Liver (tissue), 9 donors: Measurements from ENCODE around the gene ETF1. TPM values are rescaled to one million over a fixed set of nuclear protein-coding genes. Genes with fewer than 3 reads are reported as not detected.

ENCODE experiments used
- DNase-seq: peaks from one replicate; pipeline ENCODE4 v3.0.0-alpha.2; 2017; ENCODE audit warnings: low spot score
- H3K27ac ChIP-seq, 2 donors: one replicate each; pipeline ENCODE4 v1.7.0; 2013; ENCODE audit warnings: inconsistent platforms in 2 of 2, low read length in 2 of 2, control low read depth in 1 of 2, low read depth in 1 of 2, mild to moderate bottlenecking in 1 of 2
- H3K27me3 ChIP-seq, 4 donors: one replicate each; pipeline versions ENCODE4 v1.6.1 to v1.7.0; 2013; ENCODE audit warnings: low read length in 3 of 4, inconsistent platforms in 1 of 4, mild to moderate bottlenecking in 1 of 4, moderate library complexity in 1 of 4; ENCODE audit not compliant: control insufficient read depth in 4 of 4, insufficient read depth in 4 of 4
- H3K36me3 ChIP-seq, 4 donors: one replicate each; pipeline versions ENCODE4 v1.6.1 to v1.7.0; 2013; ENCODE audit warnings: low read length in 3 of 4, mild to moderate bottlenecking in 3 of 4, low read depth in 1 of 4, moderate library complexity in 1 of 4; ENCODE audit not compliant: control insufficient read depth in 4 of 4, insufficient read depth in 3 of 4
- H3K4me1 ChIP-seq, 4 donors: one replicate each; pipeline versions ENCODE4 v1.6.1 to v1.7.0; 2013; ENCODE audit warnings: low read length in 3 of 4, mild to moderate bottlenecking in 3 of 4, moderate library complexity in 1 of 4; ENCODE audit not compliant: control insufficient read depth in 4 of 4, insufficient read depth in 4 of 4
- H3K4me3 ChIP-seq, 3 donors: one replicate each; pipeline versions ENCODE4 v1.6.1 to v1.7.0; 2013; ENCODE audit warnings: low read length in 3 of 3, control low read depth in 1 of 3, low read depth in 1 of 3, mild to moderate bottlenecking in 1 of 3
- H3K9ac ChIP-seq, 2 donors: one replicate each; pipeline ENCODE4 v1.7.0; 2013; ENCODE audit warnings: low read length in 2 of 2, mild to moderate bottlenecking in 2 of 2, moderate library complexity in 2 of 2, control low read depth in 1 of 2, low read depth in 1 of 2
- H3K9me3 ChIP-seq, 4 donors: one replicate each; pipeline versions ENCODE4 v1.6.1 to v1.7.0; 2013; ENCODE audit warnings: low read length in 3 of 4; ENCODE audit not compliant: control insufficient read depth in 4 of 4
- EGR1 ChIP-seq, 2 donors: IDR thresholded peaks; 2 replicates each; pipeline ENCODE4 v1.6.1; 2016 to 2018; ENCODE audit warnings: antibody characterized with exemption in 2 of 2, low read depth in 2 of 2
- FOXA1 ChIP-seq: IDR thresholded peaks from 2 replicates; pipeline ENCODE4 v1.6.1; 2016; ENCODE audit warnings: antibody characterized with exemption
- FOXA2 ChIP-seq: IDR thresholded peaks from 2 replicates; pipeline ENCODE4 v1.6.1; 2016; ENCODE audit warnings: antibody characterized with exemption
- GABPA ChIP-seq, 2 donors: IDR thresholded peaks in 1 of 2; conservative IDR thresholded peaks in 1 of 2; 2 replicates each; pipeline ENCODE4 v1.6.1; 2016; ENCODE audit warnings: antibody characterized with exemption in 2 of 2, mild to moderate bottlenecking in 1 of 2, moderate library complexity in 1 of 2
- HNF4A ChIP-seq, 2 donors: conservative IDR thresholded peaks; 2 replicates each; pipeline ENCODE4 v1.6.1; 2016; ENCODE audit warnings: antibody characterized with exemption in 2 of 2, mild to moderate bottlenecking in 2 of 2
- HNF4G ChIP-seq: IDR thresholded peaks from 2 replicates; pipeline ENCODE4 v1.6.1; 2016; ENCODE audit warnings: antibody characterized with exemption
- JUND ChIP-seq, 2 donors: IDR thresholded peaks; 2 replicates each; pipeline ENCODE4 v1.6.1; 2016; ENCODE audit warnings: antibody characterized with exemption in 2 of 2
- NR2F2 ChIP-seq: IDR thresholded peaks from 2 replicates; pipeline ENCODE4 v1.6.1; 2016; ENCODE audit warnings: antibody characterized with exemption
- RAD21 ChIP-seq, 2 donors: IDR thresholded peaks; 2 replicates each; pipeline ENCODE4 v1.6.1; 2016; ENCODE audit warnings: antibody characterized with exemption in 2 of 2, mild to moderate bottlenecking in 2 of 2
- RXRA ChIP-seq, 2 donors: IDR thresholded peaks; 2 replicates each; pipeline ENCODE4 v1.6.1; 2017 to 2018; ENCODE audit warnings: antibody characterized with exemption in 2 of 2, mild to moderate bottlenecking in 1 of 2
- SP1 ChIP-seq: IDR thresholded peaks from 2 replicates; pipeline ENCODE4 v1.6.1; 2018; ENCODE audit warnings: antibody characterized with exemption, mild to moderate bottlenecking
- TAF1 ChIP-seq: conservative IDR thresholded peaks from 2 replicates; pipeline ENCODE4 v1.6.1; 2016; ENCODE audit warnings: antibody characterized with exemption, mild to moderate bottlenecking
- YY1 ChIP-seq: IDR thresholded peaks from 2 replicates; pipeline ENCODE4 v1.6.1; 2016; ENCODE audit warnings: antibody characterized with exemption, mild to moderate bottlenecking
- WGBS: extraction: QIAGEN DNeasy Blood & Tissue Kit; methylation state at CpG from one replicate; pipeline ENCODE4 v1.1.7; 2013; 5-methylcytosine and 5-hydroxymethylcytosine counted together
- polyA plus RNA-seq, 2 donors: library from polyadenylated mRNA; stranded (reverse) in 1 of 2; unstranded in 1 of 2; fragments of 200-250 nt in 1 of 2; fragments of >200 nt in 1 of 2; fragmentation: Nextera tagmentation in 1 of 2; extraction: Ambion mirVana in 1 of 2; gene quantifications; one replicate each; pipeline versions ENCODE4 v1.2.1 to v1.2.3, GENCODE V29; 2013 to 2015
- total RNA-seq, 2 donors: library from RNA; depleted of rRNA; stranded (reverse); fragments of >200 nt; gene quantifications; one replicate each; pipeline ENCODE4 v1.2.3, GENCODE V29; 2014
- TF ChIP-seq, protein P1 (sequence below): IDR thresholded peaks from 2 replicates; pipeline ENCODE4 v1.6.1; 2016; ENCODE audit warnings: antibody characterized with exemption, mild to moderate bottlenecking
- TF ChIP-seq, protein P2 (sequence below): fragments of 150-350 bp; IDR thresholded peaks from 2 replicates; pipeline ENCODE4 v1.5.1; 2017; ENCODE audit warnings: improper control_type of control experiment, low read depth, low read length; ENCODE audit not compliant: missing input control
- TF ChIP-seq, protein P3 (sequence below): IDR thresholded peaks from 2 replicates; pipeline ENCODE4 v1.6.1; 2016; ENCODE audit warnings: antibody characterized with exemption
- TF ChIP-seq, protein P4 (sequence below): IDR thresholded peaks from 2 replicates; pipeline ENCODE4 v1.6.1; 2016; ENCODE audit warnings: antibody characterized with exemption
- TF ChIP-seq, protein P5 (sequence below): IDR thresholded peaks from 2 replicates; pipeline ENCODE4 v1.6.1; 2016; ENCODE audit warnings: antibody characterized with exemption
- donor health status: healthy.
- donor health status: healthy.
- donor health status: healthy.
- donor health status: healthy.
- donor health status: healthy.

Gene ETF1
- total and polyA plus RNA-seq, 4 donors = 21.7 to 39.7 (median 31.1) TPM

DNA sequence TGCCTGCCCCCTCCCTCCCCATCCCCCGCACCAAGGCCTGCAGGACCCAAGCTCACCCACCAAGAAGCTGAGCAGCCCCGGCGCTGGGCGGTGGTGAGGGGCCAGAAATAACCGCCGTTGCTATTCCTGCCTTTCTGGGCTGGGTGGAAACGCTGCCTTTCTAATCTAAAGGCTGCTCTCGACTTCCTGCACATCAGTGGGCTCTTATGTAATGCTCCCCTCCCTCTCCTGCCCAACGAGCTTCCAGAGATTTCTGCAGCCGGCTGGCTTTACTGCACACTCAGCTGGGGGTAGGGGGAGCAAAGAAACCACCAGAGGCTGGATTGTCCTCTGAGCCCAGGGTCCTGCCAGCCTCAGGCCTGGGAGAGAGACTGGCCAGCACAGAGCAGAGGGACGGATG, 84.7 kb downstream of the ETF1 start:
- no peak for DNase-seq
- 66% methylated on average over 11 of the region's 11 CpGs for WGBS
- no peak overlapping the region for H3K9ac ChIP-seq
- no peaks in the 10 kb centered on the region for H3K36me3 ChIP-seq
- H3K4me1 ChIP-seq = peaks cover 0 to 6% (median 4%) of the 10 kb centered on the region in 4 donors
- TF ChIP-seq, protein P1, sequence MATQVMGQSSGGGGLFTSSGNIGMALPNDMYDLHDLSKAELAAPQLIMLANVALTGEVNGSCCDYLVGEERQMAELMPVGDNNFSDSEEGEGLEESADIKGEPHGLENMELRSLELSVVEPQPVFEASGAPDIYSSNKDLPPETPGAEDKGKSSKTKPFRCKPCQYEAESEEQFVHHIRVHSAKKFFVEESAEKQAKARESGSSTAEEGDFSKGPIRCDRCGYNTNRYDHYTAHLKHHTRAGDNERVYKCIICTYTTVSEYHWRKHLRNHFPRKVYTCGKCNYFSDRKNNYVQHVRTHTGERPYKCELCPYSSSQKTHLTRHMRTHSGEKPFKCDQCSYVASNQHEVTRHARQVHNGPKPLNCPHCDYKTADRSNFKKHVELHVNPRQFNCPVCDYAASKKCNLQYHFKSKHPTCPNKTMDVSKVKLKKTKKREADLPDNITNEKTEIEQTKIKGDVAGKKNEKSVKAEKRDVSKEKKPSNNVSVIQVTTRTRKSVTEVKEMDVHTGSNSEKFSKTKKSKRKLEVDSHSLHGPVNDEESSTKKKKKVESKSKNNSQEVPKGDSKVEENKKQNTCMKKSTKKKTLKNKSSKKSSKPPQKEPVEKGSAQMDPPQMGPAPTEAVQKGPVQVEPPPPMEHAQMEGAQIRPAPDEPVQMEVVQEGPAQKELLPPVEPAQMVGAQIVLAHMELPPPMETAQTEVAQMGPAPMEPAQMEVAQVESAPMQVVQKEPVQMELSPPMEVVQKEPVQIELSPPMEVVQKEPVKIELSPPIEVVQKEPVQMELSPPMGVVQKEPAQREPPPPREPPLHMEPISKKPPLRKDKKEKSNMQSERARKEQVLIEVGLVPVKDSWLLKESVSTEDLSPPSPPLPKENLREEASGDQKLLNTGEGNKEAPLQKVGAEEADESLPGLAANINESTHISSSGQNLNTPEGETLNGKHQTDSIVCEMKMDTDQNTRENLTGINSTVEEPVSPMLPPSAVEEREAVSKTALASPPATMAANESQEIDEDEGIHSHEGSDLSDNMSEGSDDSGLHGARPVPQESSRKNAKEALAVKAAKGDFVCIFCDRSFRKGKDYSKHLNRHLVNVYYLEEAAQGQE = no peak
- TF ChIP-seq RAD21 (IDR thresholded peaks at IDR 0.05) (no peak), EGR1 (IDR thresholded peaks at IDR 0.05; ENCODE audit: low read depth in 2 of 2) (no peak), HNF4A (conservative IDR thresholded peaks at IDR 0.05) (no peak), GABPA (IDR thresholded peaks at IDR 0.05 in 1 of 2, conservative IDR thresholded peaks at IDR 0.05 in 1 of 2) (no peak), HNF4G (no peak), JUND (IDR thresholded peaks at IDR 0.05) (no peak), FOXA2 (no peak), TAF1 (no peak), FOXA1 (no peak), NR2F2 (no peak), YY1 (no peak), SP1 (no peak), RXRA (IDR thresholded peaks at IDR 0.05) (no peak)
- TF ChIP-seq, protein P2, sequence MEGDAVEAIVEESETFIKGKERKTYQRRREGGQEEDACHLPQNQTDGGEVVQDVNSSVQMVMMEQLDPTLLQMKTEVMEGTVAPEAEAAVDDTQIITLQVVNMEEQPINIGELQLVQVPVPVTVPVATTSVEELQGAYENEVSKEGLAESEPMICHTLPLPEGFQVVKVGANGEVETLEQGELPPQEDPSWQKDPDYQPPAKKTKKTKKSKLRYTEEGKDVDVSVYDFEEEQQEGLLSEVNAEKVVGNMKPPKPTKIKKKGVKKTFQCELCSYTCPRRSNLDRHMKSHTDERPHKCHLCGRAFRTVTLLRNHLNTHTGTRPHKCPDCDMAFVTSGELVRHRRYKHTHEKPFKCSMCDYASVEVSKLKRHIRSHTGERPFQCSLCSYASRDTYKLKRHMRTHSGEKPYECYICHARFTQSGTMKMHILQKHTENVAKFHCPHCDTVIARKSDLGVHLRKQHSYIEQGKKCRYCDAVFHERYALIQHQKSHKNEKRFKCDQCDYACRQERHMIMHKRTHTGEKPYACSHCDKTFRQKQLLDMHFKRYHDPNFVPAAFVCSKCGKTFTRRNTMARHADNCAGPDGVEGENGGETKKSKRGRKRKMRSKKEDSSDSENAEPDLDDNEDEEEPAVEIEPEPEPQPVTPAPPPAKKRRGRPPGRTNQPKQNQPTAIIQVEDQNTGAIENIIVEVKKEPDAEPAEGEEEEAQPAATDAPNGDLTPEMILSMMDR = no peak
- TF ChIP-seq, protein P3, sequence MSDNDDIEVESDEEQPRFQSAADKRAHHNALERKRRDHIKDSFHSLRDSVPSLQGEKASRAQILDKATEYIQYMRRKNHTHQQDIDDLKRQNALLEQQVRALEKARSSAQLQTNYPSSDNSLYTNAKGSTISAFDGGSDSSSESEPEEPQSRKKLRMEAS = no peak
- TF ChIP-seq, protein P4, sequence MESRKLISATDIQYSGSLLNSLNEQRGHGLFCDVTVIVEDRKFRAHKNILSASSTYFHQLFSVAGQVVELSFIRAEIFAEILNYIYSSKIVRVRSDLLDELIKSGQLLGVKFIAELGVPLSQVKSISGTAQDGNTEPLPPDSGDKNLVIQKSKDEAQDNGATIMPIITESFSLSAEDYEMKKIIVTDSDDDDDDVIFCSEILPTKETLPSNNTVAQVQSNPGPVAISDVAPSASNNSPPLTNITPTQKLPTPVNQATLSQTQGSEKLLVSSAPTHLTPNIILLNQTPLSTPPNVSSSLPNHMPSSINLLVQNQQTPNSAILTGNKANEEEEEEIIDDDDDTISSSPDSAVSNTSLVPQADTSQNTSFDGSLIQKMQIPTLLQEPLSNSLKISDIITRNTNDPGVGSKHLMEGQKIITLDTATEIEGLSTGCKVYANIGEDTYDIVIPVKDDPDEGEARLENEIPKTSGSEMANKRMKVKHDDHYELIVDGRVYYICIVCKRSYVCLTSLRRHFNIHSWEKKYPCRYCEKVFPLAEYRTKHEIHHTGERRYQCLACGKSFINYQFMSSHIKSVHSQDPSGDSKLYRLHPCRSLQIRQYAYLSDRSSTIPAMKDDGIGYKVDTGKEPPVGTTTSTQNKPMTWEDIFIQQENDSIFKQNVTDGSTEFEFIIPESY = no peak
- TF ChIP-seq, protein P5, sequence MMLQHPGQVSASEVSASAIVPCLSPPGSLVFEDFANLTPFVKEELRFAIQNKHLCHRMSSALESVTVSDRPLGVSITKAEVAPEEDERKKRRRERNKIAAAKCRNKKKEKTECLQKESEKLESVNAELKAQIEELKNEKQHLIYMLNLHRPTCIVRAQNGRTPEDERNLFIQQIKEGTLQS = no peak
- no peaks in the 10 kb centered on the region for H3K9me3 ChIP-seq
- H3K27me3 ChIP-seq = no peaks in the 10 kb centered on the region
- H3K27ac ChIP-seq = peak overlapping the region; percentile 27 to 28
- H3K4me3 ChIP-seq = no peak overlapping the region
